Hematopoietic multipotent progenitor cell treated with erythropoietin and hydrocortisone succinate and interleukin-3 and kit ligand, for 8 days (in vitro differentiated cells): ENCODE results near the gene ZNF319.
A peak's percentile ranks its signal among the peaks of the same experiment; 100 is the strongest.

Experiments used
- DNase-seq: peaks from one replicate; pipeline ENCODE4 v3.0.0-alpha.2; 2015

The ZNF319 gene

GRCh38 chr16:57971848-57972247, 28.6 kb downstream of the ZNF319 start:
- DNase-seq: no peak

DNA sequence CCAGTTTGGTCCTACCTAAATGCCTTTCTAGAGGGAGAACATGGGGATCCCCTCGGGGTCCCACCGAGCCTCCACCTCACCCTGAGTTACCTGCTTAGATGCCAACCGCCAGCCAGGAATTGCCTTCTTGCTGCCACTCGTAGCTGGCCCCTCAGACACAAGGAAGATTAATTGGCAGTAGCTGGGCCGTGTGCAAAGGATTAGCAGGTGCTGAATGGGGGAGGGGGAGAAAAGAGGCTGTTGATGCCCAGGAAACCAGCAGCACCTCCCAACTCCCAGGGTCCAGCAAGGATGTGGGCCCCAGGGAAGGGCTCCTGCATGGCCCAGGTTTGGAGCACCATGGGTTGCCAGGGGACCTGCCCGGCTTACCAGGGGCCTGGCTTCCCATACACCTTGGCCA, 29.5 kb downstream of the ZNF319 start, which contains the start of gene CNGB1:
Gene CNGB1, minus strand, starts transcription at position 159 of the 400 bp plus-strand sequence. CDS start 3,842 bp downstream, outside the sequence.
- DNase-seq: no peak

GRCh38 chr16:57970319-57970718, 30.2 kb downstream of the ZNF319 start:
- no peak for DNase-seq

GRCh38 chr16:57969451-57970123, 30.9 kb downstream of the ZNF319 start:
- no peak for DNase-seq

DNA sequence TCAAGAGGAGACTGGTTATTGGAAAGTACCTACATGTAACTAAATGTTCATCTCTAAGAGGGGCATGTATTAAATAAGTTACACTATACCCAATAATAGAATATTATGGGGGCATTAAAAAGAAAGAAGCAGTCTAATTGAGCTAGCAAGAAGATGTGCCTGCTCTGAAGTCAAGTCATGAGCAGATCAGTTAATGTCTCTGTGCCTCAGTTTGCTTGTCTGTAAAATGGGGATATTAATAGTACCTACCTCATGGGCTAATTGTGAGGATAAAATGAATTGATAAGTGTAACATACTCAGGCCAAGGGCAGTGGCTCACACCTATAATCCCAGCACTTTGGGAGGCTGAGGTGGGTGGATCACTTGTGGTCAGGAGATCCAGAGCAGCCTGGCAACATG, 32.6 kb downstream of the ZNF319 start:
- DNase-seq: no peak

DNA sequence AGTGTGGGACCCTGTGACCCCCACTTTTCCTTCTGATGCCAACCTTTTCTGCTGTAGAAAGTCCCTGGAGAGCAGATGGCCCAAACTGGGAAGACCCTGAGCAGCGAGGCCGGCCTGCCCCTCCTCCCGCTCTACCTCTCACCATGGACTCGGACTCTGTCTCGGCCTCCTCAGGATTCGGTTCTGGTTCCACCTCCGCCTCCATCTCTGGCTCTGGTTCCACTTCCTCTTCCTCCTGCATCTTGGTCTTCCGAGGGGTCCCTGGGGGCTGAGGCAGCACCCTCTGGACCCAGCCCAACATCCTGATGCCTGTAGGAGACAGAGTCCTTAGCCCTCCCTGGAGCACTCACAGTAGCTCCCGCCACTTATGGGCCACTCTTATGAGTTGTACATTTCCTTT, 33.5 kb downstream of the ZNF319 start:
- no peak for DNase-seq

DNA sequence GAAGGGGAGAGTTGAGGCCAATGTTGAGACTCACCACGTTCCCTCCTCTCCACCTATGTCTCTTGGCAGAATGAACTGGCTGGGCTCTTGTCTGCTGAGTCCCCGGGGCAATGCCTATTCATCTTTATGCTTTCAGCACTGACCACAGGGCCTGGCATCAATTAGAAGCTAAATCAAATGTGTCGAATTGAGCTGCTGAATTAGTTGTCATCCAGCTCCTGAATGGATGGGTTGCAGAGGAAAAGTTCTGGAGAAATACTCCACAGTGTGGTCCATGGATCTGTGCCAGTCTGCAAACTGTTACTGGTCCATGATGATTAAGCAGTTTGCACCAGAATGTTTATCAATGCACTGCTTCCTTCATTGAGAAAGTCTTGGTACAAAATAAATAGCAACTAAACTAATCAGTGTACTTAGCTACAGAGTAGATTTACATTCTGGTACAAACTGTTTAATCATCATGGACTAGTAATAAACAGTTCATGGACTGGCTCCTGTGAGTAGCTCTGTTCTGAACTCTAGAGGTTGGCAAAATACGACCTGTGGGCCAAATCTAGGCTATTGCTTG, 34.2 kb downstream of the ZNF319 start:
- peak; percentile 15 for DNase-seq

DNA sequence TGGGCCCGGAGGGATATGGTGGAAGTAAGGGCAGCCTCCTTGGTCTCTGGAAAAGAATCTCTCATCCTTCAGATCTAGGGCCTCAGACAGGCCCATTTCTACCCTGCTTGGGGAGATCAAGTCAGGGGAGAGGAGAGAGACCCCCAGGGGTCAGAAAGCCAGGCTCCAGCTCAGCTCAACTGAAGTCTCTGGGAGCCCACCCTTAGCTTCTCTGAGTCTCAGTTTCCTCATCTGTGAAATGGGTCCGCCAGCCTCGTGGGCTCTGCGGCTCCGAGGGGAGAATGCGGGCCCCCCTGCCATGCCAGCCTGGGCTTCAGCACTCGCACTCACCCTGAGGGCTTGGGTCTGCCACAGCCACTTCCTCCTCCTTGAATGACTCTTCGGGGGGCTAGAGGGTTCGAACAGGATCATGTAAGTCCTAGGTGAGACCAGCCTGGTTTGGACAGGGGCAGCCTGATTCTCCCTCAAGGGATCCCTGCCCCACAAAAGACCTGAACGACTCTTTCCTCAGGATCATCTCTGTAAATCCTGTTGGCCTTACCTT, 36.2 kb downstream of the ZNF319 start:
- DNase-seq: no peak

DNA sequence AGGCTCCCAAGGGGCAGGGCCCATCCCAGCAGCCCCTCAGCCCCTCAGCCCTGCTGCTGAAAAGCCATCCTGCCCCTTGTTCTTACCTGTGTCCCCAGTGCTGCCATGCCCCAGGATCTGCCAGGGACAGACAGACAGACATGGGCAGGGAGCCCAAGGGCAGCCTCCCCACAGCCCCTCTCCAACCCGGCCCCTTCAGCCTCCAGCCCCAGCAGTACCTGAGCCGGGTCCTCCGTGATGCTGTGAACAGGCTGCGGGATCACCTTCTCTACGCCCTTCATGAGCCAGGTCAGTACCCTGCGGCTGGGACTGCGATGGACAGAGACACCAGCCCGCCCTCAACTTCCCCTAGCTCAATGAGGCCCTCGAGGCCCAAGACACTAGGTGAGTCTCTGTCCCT, 37.7 kb downstream of the ZNF319 start:
- no peak for DNase-seq

DNA sequence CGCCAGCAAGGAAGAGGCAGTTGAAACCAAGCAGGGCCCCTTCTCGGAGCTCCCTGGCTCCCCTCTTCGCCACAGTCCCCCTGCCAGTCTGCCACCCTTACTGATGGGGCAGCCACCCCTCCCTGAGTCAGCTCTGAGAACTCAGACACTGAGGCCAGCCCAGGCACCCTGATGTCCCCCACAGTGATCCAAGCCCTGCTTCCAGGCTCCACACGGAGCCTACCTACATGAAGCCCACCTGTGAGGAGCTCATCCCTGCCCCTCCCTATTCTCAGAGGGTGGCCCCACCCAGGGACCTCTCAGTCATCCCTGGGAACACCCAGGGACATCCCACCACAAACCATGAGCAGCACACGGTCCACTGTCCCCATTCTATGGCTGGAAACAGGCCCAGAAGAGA, 38.4 kb downstream of the ZNF319 start:
- no peak for DNase-seq

DNA sequence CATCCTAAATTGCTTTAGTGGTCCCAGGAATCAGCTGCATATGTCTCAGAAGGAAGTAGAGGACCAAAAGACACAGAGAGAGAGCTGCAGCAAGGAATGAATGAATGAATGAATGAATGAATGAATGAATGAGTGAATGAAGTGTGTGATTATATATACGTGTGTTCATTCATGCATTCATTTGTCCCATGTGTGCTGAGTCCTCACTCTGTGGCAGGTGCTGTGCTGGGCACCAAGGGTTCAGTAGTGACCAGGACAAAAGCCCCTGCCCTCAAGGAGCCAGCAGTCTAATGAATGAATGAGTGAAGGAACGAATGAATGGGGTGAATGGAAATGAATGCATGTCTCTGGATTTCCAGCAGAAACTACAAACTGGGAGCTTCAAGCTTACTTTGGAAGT, 38.9 kb downstream of the ZNF319 start:
- DNase-seq: no peak

GRCh38 chr16:57960826-57961472, 39.5 kb downstream of the ZNF319 start:
- no peak for DNase-seq

DNA sequence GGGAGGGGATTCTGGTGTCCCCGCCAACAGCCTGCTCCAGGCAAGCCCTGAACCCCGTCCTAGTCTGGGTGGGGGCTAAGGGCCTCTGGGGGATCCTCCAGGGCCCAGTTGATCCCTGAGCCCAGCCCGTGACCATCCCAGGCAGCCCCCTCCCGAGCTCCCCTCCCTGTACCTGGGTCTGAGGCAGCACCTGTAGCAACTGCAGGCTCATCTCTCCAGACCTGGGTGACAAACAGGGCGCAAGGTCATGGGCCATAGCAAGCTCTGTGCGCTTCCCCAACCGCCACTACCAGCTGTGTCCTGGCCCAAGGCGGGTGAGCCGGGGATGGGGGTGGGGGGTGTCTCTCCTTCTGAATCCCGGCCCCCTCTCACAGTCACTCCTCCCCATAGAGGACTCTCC, 40.2 kb downstream of the ZNF319 start:
- DNase-seq: no peak

DNA sequence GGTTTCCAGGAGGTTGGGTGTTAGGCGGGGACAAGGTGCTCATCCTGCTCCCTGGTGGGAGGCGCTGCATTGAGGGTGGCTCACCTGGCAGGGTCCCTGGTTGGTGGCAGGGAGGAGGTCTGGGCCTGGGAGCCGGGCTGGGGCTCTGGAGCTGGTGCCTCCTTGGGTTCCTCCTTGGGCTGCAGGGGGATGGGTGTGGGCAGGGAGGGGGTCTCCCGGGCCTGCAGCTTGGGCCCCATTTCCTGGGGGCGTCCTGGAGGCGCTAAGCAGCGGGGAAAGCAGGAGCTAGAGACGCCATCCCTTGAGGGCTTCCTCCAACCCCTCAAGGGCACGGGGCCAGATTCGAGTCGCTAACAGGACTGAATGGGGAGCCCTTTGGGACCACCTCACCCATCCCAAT, 40.7 kb downstream of the ZNF319 start:
- no peak for DNase-seq

GRCh38 chr16:57959121-57959520, 41.4 kb downstream of the ZNF319 start:
- no peak for DNase-seq

GRCh38 chr16:57958544-57958943, 41.9 kb downstream of the ZNF319 start:
- no peak for DNase-seq

DNA sequence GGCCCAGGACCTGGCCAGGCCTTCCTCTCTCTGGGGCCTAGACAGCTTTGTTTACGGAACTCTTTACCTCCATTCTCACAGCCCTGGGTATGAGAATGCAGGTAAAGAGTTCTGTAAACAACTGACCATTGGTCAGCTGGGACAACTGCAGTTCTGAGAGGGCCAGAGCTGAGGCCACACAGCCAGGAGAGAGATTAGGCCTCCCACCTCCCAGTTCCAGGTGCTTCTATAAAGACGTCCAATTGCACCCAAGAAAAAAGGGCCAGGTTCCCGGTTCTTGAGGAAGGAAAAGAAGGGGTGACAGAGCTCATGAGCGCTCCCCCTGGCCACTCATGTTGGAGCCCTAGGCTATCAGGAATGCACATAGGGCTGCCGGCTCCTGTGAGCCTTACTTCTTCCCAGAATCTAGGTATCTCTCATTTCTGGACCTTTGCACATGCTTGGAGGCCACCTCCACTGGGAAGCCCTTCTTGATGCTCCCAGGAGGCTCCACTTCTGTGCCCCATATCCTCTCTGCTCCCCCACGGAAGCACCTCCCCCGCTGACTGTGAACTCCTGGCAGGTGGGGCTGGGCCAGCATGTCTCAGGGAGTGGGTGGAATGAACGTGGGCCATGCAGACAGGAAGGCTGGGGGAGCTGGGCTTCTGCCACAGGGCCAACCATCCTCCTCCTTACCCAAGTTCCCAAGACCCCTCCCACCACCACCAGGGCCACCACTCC, 42.6 kb downstream of the ZNF319 start:
- no peak for DNase-seq

DNA sequence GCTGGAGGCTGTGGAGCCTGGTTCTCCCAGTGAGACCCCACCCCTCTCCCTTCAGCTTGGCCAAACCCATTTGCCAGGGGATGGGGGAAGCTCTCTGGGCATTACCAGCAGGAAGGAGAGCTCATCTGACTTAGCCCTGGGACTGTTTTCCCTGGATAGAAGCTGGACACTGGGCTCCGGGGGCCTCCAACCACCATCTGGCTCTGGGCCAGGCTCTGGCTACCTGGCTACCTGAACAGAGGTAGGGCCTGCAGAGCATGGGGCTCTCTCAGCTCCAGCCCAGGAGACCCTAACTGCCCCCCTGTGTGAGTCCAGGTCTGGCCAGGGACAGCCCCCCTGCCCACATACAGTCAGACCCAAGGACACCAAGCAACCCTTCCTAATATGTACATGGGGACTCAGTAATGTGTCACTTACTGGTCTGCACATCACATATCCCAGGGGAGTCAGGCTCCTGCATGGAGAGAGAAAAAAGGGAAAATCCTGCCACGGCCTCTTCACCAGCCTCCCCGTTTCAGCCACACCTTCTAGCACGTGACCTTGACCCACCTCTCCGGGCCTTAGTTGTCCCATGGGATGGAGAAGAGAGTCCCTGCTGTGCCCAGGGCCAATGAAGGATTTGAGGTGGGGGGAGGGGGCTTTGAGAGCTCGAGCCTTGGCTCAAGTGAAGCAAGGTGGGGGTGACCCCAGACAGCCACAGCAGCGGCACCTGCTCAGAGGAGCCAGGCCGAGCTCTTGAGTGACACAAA, 43.4 kb downstream of the ZNF319 start:
- DNase-seq: no peak

DNA sequence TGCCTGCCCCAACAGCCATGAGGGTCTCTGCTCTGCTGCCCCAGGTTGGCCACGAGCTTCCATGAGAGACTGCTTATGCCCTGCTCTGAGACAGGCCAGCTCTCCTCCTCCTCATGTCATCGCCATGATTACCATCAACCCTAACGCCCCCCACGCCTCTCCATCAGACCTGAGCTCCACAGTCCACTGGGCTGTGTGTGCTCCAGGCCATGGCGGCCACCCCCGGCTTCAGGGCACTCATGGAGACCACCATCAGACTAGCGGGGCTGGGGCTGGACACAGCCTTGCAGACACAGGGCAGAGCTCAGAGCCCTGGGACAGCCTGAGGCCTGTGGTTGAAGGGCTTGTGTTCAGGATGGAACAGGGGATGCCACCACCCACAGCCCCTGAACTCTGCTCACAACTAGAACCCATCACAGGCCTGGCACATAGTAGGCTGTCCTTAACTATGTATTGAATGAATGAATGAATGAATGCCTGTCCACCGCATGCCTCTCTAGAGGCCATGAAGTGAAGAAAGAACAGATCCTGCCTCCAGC, 44.1 kb downstream of the ZNF319 start:
- DNase-seq: no peak

DNA sequence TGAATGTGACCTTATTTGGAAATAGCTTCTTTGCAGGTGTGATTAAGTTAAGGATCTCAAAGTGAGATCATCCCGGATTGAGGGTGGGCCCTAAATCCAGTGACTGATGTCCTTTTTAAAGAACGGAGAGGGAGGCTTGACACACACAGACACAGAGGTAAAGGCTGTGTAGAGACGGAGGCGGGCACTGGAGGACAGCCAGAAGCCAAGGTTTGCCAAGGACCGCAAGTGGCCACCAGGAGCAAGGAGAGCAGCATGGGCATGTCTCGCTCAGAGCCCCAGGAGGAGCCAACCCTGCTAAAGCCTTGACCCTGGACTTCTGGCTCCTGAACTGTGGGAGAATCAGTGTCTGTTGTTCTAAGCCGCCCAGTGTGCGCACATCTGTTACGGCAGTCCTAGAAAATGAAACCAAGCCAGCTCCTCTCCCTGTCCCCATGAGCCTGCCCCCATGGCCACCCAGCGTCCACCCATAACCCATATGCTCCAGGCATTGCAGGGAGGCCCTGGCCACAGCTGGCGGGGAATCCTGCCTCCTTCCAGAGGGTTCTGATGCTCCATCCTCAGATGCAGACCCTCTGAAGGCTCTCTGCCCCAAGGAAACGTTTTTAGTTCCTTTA, 44.8 kb downstream of the ZNF319 start:
- no peak for DNase-seq

GRCh38 chr16:57953857-57954256, 46.6 kb downstream of the ZNF319 start:
- DNase-seq: no peak

GRCh38 chr16:57952909-57953308, 47.6 kb downstream of the ZNF319 start:
- no peak for DNase-seq
